Tibial artery (tissue), 4 donors: ENCODE data around the gene FER.

ENCODE experiments used
- DNase-seq, 2 donors: peaks; one replicate each; pipeline ENCODE4 v3.0.0-alpha.2; 2019
- H3K27ac ChIP-seq, 2 donors: fragments of 200-600 bp; sonication (generic) in 1 of 2; 1 replicate in 1 of 2; 2 replicates in 1 of 2; pipeline ENCODE4 v1.5.1; 2018 to 2019; ENCODE audit warnings: mild to moderate bottlenecking in 1 of 2
- H3K27me3 ChIP-seq, 2 donors: fragments of 200-600 bp; sonication (generic) in 1 of 2; one replicate each; pipeline versions ENCODE4 v1.5.1 to v1.6.0; 2016 to 2019
- H3K36me3 ChIP-seq, 3 donors: fragments of 200-600 bp; sonication (generic) in 2 of 3; one replicate each; pipeline ENCODE4 v1.5.1; 2016 to 2019; ENCODE audit warnings: mild to moderate bottlenecking in 2 of 3
- H3K4me1 ChIP-seq, 4 donors: fragments of 200-600 bp; sonication (generic) in 2 of 4; 1 replicate in 3 of 4; 2 replicates in 1 of 4; pipeline ENCODE4 v1.5.1; 2016 to 2019
- H3K4me3 ChIP-seq, 2 donors: fragments of 200-600 bp; sonication (generic) in 1 of 2; 1 replicate in 1 of 2; 2 replicates in 1 of 2; pipeline ENCODE4 v1.5.1; 2018 to 2019; ENCODE audit warnings: mild to moderate bottlenecking in 2 of 2
- H3K9me3 ChIP-seq, 3 donors: fragments of 200-600 bp; sonication (generic) in 1 of 3; one replicate each; pipeline ENCODE4 v1.5.1; 2016 to 2019
- CTCF ChIP-seq, 2 experiments: fragments of 200-600 bp in 1 of 2; fragments of 450-650 bp in 1 of 2; IDR thresholded peaks; one replicate each; pipeline ENCODE4 v1.5.1; 2017 to 2019; ENCODE audit warnings: antibody characterized with exemption in 2 of 2, mild to moderate bottlenecking in 1 of 2, moderate library complexity in 1 of 2
- intact Hi-C: fragments of 100-400 bp; cut with DNase I; formaldehyde crosslinking; loops from one replicate; pipeline ENCODE4 v1.15.0; 2023; ENCODE audit warnings: low total_unique reads

FER gene

GRCh38 chr5:108711898-108712297 is 35.8 kb upstream of the FER start:
- no peaks in the 10 kb centered on the region for H3K36me3 ChIP-seq
- H3K27ac ChIP-seq: peak overlapping the region in 1 of 2 donors; percentile 55
- H3K4me1 ChIP-seq: peaks cover 0 to 20% (median 1%) of the 10 kb centered on the region in 4 donors
- H3K4me3 ChIP-seq: no peak overlapping the region
- TF ChIP-seq CTCF (IDR thresholded peaks at IDR 0.05): no peak
- H3K27me3 ChIP-seq: no peaks in the 10 kb centered on the region
- intact Hi-C loops: no loop called here
- no peak for DNase-seq
- no peaks in the 10 kb centered on the region for H3K9me3 ChIP-seq

- Histone ChIP-seq H3K9me3 (no peaks in the 10 kb centered on the region), H3K27me3 (no peaks in the 10 kb centered on the region), H3K36me3 (no peaks in the 10 kb centered on the region), H3K4me3 (no peak overlapping the region), H3K27ac (no peak overlapping the region), H3K4me1 (peaks cover 0 to 20% (median 1%) of the 10 kb centered on the region in 4 donors)
- intact Hi-C loops: no loop called here
- TF ChIP-seq CTCF (IDR thresholded peaks at IDR 0.05): no peak
- DNase-seq: no peak
Measured at GRCh38 chr5:108715408-108715807, 32.3 kb upstream of the FER start.

GRCh38 chr5:108720391-108720790 is 27.3 kb upstream of the FER start:
- TF ChIP-seq CTCF (IDR thresholded peaks at IDR 0.05): no peak
- H3K36me3 ChIP-seq: no peaks in the 10 kb centered on the region

GRCh38 chr5:108726446-108727235 is 21.1 kb upstream of the FER start:
- Histone ChIP-seq H3K9me3 (no peaks in the 10 kb centered on the region), H3K36me3 (no peaks in the 10 kb centered on the region), H3K4me3 (peak overlapping the region; percentile 93 to 95), H3K27ac (peak overlapping the region; percentile 96), H3K4me1 (peaks cover 0 to 19% (median 7%) of the 10 kb centered on the region in 4 donors), H3K27me3 (no peaks in the 10 kb centered on the region)
- intact Hi-C loops: no loop called here
- no peak for TF ChIP-seq CTCF (IDR thresholded peaks at IDR 0.05)
- DNase-seq: no peak

More at GRCh38 chr5:108720391-108720790, 27.3 kb upstream of the FER start:
- intact Hi-C loops: no loop called here
- no peak overlapping the region for H3K4me3 ChIP-seq
- H3K9me3 ChIP-seq: no peaks in the 10 kb centered on the region
- DNase-seq: no peak
- no peaks in the 10 kb centered on the region for H3K4me1 ChIP-seq
- H3K27ac ChIP-seq: no peak overlapping the region
- no peaks in the 10 kb centered on the region for H3K27me3 ChIP-seq

- H3K27me3 ChIP-seq: no peaks in the 10 kb centered on the region
- H3K27ac ChIP-seq: peak overlapping the region; percentile 96
- H3K4me1 ChIP-seq: peaks cover 0 to 19% (median 7%) of the 10 kb centered on the region in 4 donors
- intact Hi-C loops: no loop called here
- peak overlapping the region; percentile 93 to 95 for H3K4me3 ChIP-seq
- peak; percentile 48 to 67 for DNase-seq
- no peaks in the 10 kb centered on the region for H3K9me3 ChIP-seq
- no peak for TF ChIP-seq CTCF (IDR thresholded peaks at IDR 0.05)
- no peaks in the 10 kb centered on the region for H3K36me3 ChIP-seq
Measured at GRCh38 chr5:108727236-108727650, 20.5 kb upstream of the FER start.
